Ishikawa (cell line): ENCODE data around the gene HLA-E.

Experiments
- CEBPB ChIP-seq: IDR thresholded peaks from 2 replicates; pipeline ENCODE4 v1.6.1; 2012
- CREB1 ChIP-seq: IDR thresholded peaks from 2 replicates; pipeline ENCODE4 v1.6.1; 2012; ENCODE audit warnings: low read depth
- EGR1 ChIP-seq: IDR thresholded peaks from 2 replicates; pipeline ENCODE4 v1.6.1; 2012
- EP300 ChIP-seq: IDR thresholded peaks from 2 replicates; pipeline ENCODE4 v1.6.1; 2012; ENCODE audit warnings: borderline replicate concordance
- FOXM1 ChIP-seq: IDR thresholded peaks from 2 replicates; pipeline ENCODE4 v1.6.1; 2012; ENCODE audit warnings: low read depth, borderline replicate concordance
- MAX ChIP-seq: IDR thresholded peaks from 2 replicates; pipeline ENCODE4 v1.6.1; 2012
- NFIC ChIP-seq: IDR thresholded peaks from 2 replicates; pipeline ENCODE4 v1.6.1; 2012
- RAD21 ChIP-seq: IDR thresholded peaks from 2 replicates; pipeline ENCODE4 v1.6.1; 2012; ENCODE audit warnings: low read depth
- REST ChIP-seq: IDR thresholded peaks from 2 replicates; pipeline ENCODE4 v1.6.1; 2012; ENCODE audit warnings: low read depth, mild to moderate bottlenecking
- TAF1 ChIP-seq: IDR thresholded peaks from 2 replicates; pipeline ENCODE4 v1.6.1; 2012; ENCODE audit warnings: low read depth, mild to moderate bottlenecking
- TCF12 ChIP-seq: IDR thresholded peaks from 2 replicates; pipeline ENCODE4 v1.6.1; 2012; ENCODE audit warnings: low read depth
- TEAD4 ChIP-seq: IDR thresholded peaks from 2 replicates; pipeline ENCODE4 v1.6.1; 2012
- YY1 ChIP-seq: IDR thresholded peaks from 2 replicates; pipeline ENCODE4 v1.6.1; 2012; ENCODE audit warnings: low read depth
- ZBTB7A ChIP-seq: IDR thresholded peaks from 2 replicates; pipeline ENCODE4 v1.6.1; 2012; ENCODE audit warnings: low read depth
- TF ChIP-seq, protein P1 (sequence below): IDR thresholded peaks from 2 replicates; pipeline ENCODE4 v1.6.1; 2012

The HLA-E gene

DNA sequence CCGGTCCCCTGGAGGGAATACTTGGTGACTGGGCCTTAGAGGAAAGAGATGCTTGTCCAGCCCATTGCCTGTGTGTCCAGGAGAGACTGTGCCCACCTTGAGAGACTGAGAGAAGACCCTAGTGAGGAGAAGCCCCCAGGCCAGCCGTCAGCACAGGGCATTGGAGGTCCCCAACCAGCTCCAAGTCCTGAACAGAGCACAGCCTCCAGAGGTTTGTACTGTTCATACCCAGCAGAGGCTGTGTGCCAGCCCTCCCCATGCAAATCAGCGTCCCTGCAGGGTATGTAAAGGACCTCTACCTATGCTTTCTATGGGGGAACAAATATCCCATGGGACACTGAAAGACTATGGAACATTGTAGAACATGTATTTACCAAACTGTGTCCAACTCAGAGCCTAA is 8.4 kb downstream of the HLA-E start:
- TF ChIP-seq CREB1 (no peak), RAD21 (no peak), FOXM1 (no peak), REST (no peak), ZBTB7A (no peak), CEBPB (no peak), TAF1 (no peak), TCF12 (no peak), TEAD4 (no peak), MAX (no peak), EGR1 (no peak), YY1 (no peak), EP300 (no peak)
- TF ChIP-seq, protein P1, sequence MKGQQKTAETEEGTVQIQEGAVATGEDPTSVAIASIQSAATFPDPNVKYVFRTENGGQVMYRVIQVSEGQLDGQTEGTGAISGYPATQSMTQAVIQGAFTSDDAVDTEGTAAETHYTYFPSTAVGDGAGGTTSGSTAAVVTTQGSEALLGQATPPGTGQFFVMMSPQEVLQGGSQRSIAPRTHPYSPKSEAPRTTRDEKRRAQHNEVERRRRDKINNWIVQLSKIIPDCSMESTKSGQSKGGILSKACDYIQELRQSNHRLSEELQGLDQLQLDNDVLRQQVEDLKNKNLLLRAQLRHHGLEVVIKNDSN: no peak

DNA sequence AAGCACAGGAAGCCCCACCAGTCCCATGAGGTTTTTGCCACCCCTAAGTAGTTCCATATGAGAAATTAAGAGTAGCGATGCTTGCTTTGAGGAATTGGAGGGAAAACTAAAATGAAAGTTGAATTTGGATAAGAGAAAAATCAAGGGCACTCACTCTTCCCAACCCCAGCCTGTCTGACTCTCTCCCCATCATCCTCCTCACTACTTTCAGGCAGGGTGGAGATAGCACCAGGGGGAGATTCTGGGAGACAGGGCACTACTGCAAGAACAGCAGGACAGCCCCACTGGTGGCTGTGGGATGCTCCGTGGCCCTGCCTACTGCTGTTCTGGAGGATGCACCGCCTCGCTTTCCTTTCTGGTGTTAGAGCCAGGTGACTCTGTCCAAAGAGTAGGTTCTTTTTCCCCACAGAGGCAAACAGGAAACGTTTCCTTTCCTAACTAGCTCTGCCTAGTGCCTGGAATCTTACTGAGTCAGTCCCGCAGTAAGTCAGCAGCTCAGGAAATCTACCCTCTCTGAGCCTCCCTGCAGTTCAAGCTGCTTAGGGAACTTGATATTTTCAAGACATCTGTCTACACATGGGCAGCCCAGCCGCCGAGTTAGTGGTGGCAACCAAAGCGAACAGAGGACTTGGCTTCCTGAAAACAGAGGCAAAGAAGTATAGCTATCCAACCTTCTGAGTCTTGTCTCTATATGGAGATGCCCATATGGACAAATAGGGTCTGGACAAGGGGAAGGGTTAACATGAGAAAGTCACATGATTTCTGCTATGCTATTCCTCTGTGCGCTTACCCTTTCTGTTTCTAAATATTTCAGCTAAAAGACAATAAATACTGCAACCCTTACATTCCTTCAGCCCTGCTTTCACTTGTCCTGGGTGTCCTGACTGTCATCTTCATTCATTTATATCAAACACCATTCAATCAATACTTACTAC is 11.4 kb downstream of the HLA-E start:
- TF ChIP-seq YY1: no peak
- TF ChIP-seq TCF12: no peak
- no peak for TF ChIP-seq EP300
- no peak for TF ChIP-seq NFIC
- TF ChIP-seq EGR1: no peak
- no peak for TF ChIP-seq ZBTB7A
- no peak for TF ChIP-seq REST
- no peak for TF ChIP-seq FOXM1
- TF ChIP-seq, protein P1: no peak
- TF ChIP-seq TAF1: no peak
- no peak for TF ChIP-seq MAX
- TF ChIP-seq CEBPB: no peak
- no peak for TF ChIP-seq RAD21
- TF ChIP-seq CREB1: no peak
- no peak for TF ChIP-seq TEAD4

GRCh38 chr6:30507849-30508827 is 18.8 kb downstream of the HLA-E start:
- no peak for TF ChIP-seq EP300
- TF ChIP-seq, protein P1: no peak
- TF ChIP-seq EGR1: no peak
- TF ChIP-seq ZBTB7A: no peak
- TF ChIP-seq MAX: no peak
- no peak for TF ChIP-seq REST
- TF ChIP-seq CEBPB: no peak
